Uterus (tissue), 2 donors: Measurements from ENCODE around the gene PSME3.

Experiments used
- CTCF ChIP-seq, 4 experiments: fragments of 200-600 bp in 2 of 4; fragments of 450-650 bp in 2 of 4; sonication (generic) in 2 of 4; IDR thresholded peaks; one replicate each; pipeline ENCODE4 v1.5.1; 2016 to 2019; ENCODE audit warnings: antibody characterized with exemption in 4 of 4, mild to moderate bottlenecking in 2 of 4, moderate library complexity in 1 of 4
- POLR2A ChIP-seq, 2 donors: fragments of 450-650 bp; IDR thresholded peaks; one replicate each; pipeline ENCODE4 v1.6.1; 2016; ENCODE audit warnings: antibody characterized with exemption in 2 of 2, mild to moderate bottlenecking in 1 of 2, moderate library complexity in 1 of 2

GRCh38 chr17:42806249-42806648 is 26.9 kb upstream of the PSME3 start:
- TF ChIP-seq CTCF (IDR thresholded peaks at IDR 0.05) = no peak
- TF ChIP-seq POLR2A (IDR thresholded peaks at IDR 0.05) = no peak
